OCI-LY1 (cell line): ENCODE measurements around the gene RASGEF1B.

Experiments used
- H2AFZ ChIP-seq: fragments of 200-600 bp; sonication (generic), shearing (Covaris generic); 2 replicates; pipeline ENCODE4 v1.6.0; 2014; ENCODE audit warnings: antibody characterized with exemption, mild to moderate bottlenecking, low read length
- H3F3A ChIP-seq: fragments of 200-600 bp; sonication (generic), shearing (Covaris generic); 2 replicates; pipeline ENCODE4 v1.6.0; 2014; ENCODE audit warnings: mild to moderate bottlenecking, antibody characterized with exemption, low read length, moderate library complexity; ENCODE audit not compliant: insufficient read depth
- H3K27ac ChIP-seq: fragments of 200-600 bp; sonication (generic); 2 replicates; pipeline ENCODE4 v1.5.1; 2014; ENCODE audit warnings: low read length, mixed run types, mild to moderate bottlenecking, low read depth; ENCODE audit not compliant: poor library complexity, severe bottlenecking
- H3K27me3 ChIP-seq: fragments of 200-600 bp; sonication (generic); 2 replicates; pipeline ENCODE4 v1.6.0; 2014; ENCODE audit warnings: antibody characterized with exemption, mild to moderate bottlenecking, low read length, moderate library complexity; ENCODE audit not compliant: insufficient read depth
- H3K36me3 ChIP-seq: fragments of 200-600 bp; sonication (generic); 2 replicates; pipeline ENCODE4 v1.6.1; 2014; ENCODE audit warnings: mild to moderate bottlenecking, antibody characterized with exemption, low read length, moderate library complexity, mixed read lengths; ENCODE audit not compliant: insufficient read depth
- H3K4me1 ChIP-seq: fragments of 200-600 bp; sonication (generic); 2 replicates; pipeline ENCODE4 v1.5.1; 2014; ENCODE audit warnings: mild to moderate bottlenecking, low read length, moderate library complexity; ENCODE audit not compliant: insufficient read depth, severe bottlenecking
- H3K4me2 ChIP-seq: fragments of 200-600 bp; sonication (generic), shearing (Covaris generic); 2 replicates; pipeline ENCODE4 v1.6.1; 2014; ENCODE audit warnings: low read length
- H3K4me3 ChIP-seq: fragments of 200-600 bp; sonication (generic); 2 replicates; pipeline ENCODE4 v1.5.1; 2014; ENCODE audit warnings: low read length, low read depth, mild to moderate bottlenecking, mixed read lengths; ENCODE audit not compliant: poor library complexity, severe bottlenecking
- H3K79me2 ChIP-seq: fragments of 200-600 bp; shearing (Covaris generic); 2 replicates; pipeline ENCODE4 v1.6.1; 2016; ENCODE audit warnings: mixed run types, low read length, mixed read lengths; ENCODE audit not compliant: insufficient read depth
- H3K9ac ChIP-seq: fragments of 200-600 bp; sonication (generic), shearing (Covaris generic); 2 replicates; pipeline ENCODE4 v1.6.1; 2014; ENCODE audit warnings: mild to moderate bottlenecking, low read length, mixed read lengths
- H3K9me2 ChIP-seq: fragments of 200-600 bp; sonication (generic), shearing (Covaris generic); 2 replicates; pipeline ENCODE4 v1.6.1; 2014; ENCODE audit warnings: low read depth, mild to moderate bottlenecking, low read length, mixed read lengths
- H3K9me3 ChIP-seq: fragments of 200-600 bp; shearing (Covaris generic); 2 replicates; pipeline ENCODE4 v1.6.1; 2014; ENCODE audit warnings: low read length, mixed read lengths
- H4K20me1 ChIP-seq: fragments of 200-600 bp; sonication (generic), shearing (Covaris generic); 2 replicates; pipeline ENCODE4 v1.6.0; 2016; ENCODE audit warnings: mild to moderate bottlenecking, low read length; ENCODE audit not compliant: insufficient read depth
- CTCF ChIP-seq: fragments of 200-600 bp; sonication (generic), shearing (Covaris generic); IDR thresholded peaks from 2 replicates; pipeline ENCODE4 v1.5.1; 2017; ENCODE audit warnings: mild to moderate bottlenecking, antibody characterized with exemption, low read length, moderate library complexity, mixed read lengths
- EZH2 ChIP-seq: fragments of 200-600 bp; sonication (generic), shearing (Covaris generic); IDR thresholded peaks from 2 replicates; pipeline ENCODE4 v1.8.0; 2017; ENCODE audit warnings: borderline replicate concordance, mixed run types, mild to moderate bottlenecking, antibody characterized with exemption, low read length, moderate library complexity, mixed read lengths

Gene RASGEF1B

DNA sequence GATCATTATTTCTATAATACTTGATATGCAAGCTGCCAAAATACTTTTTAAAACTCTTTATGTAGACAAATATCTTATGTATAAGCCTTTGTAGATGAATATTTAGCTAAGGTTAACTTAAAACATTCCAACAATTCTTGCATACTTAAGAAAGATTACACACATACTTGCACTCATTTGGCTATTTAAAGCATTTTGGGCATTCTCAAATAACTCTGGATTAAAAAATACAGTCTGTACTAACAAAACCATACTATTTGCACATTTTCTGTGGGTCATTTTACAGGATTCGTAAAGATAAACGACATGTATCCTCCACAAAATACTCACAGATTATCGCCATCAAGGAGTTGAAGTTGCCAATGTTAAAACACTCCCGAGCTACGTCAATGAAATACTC is 26.5 kb downstream of the RASGEF1B start:
- no peaks in the 10 kb centered on the region for H3K9me3 ChIP-seq
- H3K4me1 ChIP-seq, result no peaks in the 10 kb centered on the region
- H4K20me1 ChIP-seq, result no peaks in the 10 kb centered on the region
- H3K27me3 ChIP-seq, result no peaks in the 10 kb centered on the region
- no peak for TF ChIP-seq EZH2
- TF ChIP-seq CTCF, result no peak
- H3K9ac ChIP-seq, result no peak overlapping the region
- no peak overlapping the region for H3K4me2 ChIP-seq
- H3K27ac ChIP-seq, result no peak overlapping the region
- H3K36me3 ChIP-seq, result peaks cover 100% of the 10 kb centered on the region
- H3K9me2 ChIP-seq, result no peaks in the 10 kb centered on the region
- H2AFZ ChIP-seq, result no peak overlapping the region
- no peaks in the 10 kb centered on the region for H3K79me2 ChIP-seq
- no peaks in the 10 kb centered on the region for H3F3A ChIP-seq
- H3K4me3 ChIP-seq, result no peak overlapping the region

- Histone ChIP-seq H3K27me3 (no peaks in the 10 kb centered on the region), H3K9ac (no peak overlapping the region), H4K20me1 (no peaks in the 10 kb centered on the region), H3K36me3 (peaks cover 100% of the 10 kb centered on the region), H3K4me2 (no peak overlapping the region), H3K27ac (no peak overlapping the region), H3F3A (no peaks in the 10 kb centered on the region), H3K9me3 (no peaks in the 10 kb centered on the region), H3K79me2 (no peaks in the 10 kb centered on the region), H3K4me1 (no peaks in the 10 kb centered on the region), H2AFZ (no peak overlapping the region), H3K9me2 (no peaks in the 10 kb centered on the region), H3K4me3 (no peak overlapping the region)
- TF ChIP-seq CTCF, result no peak
- TF ChIP-seq EZH2, result no peak
These were observed 29.1 kb downstream of the RASGEF1B start for GRCh38 chr4:81442484-81443085.

DNA sequence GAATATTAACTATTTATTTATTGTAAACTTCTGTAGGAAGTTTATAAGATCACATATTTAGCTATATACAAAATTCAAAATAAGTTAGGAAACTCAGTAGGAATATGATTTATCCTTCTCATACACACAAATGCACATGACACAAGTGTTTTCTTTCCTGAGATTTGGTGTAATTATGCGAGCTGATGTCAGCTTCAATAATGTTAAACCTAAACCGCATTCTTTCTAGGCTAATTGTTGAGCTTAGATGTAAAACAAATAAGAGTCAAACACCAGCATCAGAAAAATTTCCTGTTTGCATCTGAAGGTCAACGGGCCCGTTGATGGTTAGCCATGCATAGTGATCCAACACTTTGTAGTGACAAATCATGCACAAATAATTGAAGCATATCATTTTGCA is 30.8 kb downstream of the RASGEF1B start:
- H3K36me3 ChIP-seq, result peaks cover 100% of the 10 kb centered on the region
- TF ChIP-seq EZH2, result no peak
- TF ChIP-seq CTCF, result no peak

More for the DNA sequence above, 30.8 kb downstream of the RASGEF1B start:
- Histone ChIP-seq H2AFZ (no peak overlapping the region), H3K4me3 (no peak overlapping the region), H3K4me2 (no peak overlapping the region), H3K79me2 (no peaks in the 10 kb centered on the region), H3K4me1 (no peaks in the 10 kb centered on the region), H3K9me3 (no peaks in the 10 kb centered on the region), H3K9me2 (no peaks in the 10 kb centered on the region), H3K27ac (no peak overlapping the region), H3K9ac (no peak overlapping the region), H3F3A (no peaks in the 10 kb centered on the region), H3K27me3 (no peaks in the 10 kb centered on the region), H4K20me1 (no peaks in the 10 kb centered on the region)
